Measurements from ENCODE around the gene CPOX. TPM values are rescaled to one million over a fixed set of nuclear protein-coding genes. Genes with fewer than 3 reads are reported as not detected.

Gene CPOX
- total RNA-seq, 1 experiment from 2014 or later = 7.8 TPM

GRCh38 chr3:98577178-98577895 lies 16.1 kb downstream of the CPOX start:
- H3K36me3 ChIP-seq (ENCODE audit: insufficient read depth, low read length) = no peaks in the 10 kb centered on the region
- no peaks in the 10 kb centered on the region for H3K9me3 ChIP-seq (ENCODE audit: low read length)
- H3K9me2 ChIP-seq (replicated peaks; ENCODE audit: insufficient read depth, low read length) = no peaks in the 10 kb centered on the region
- H3K9ac ChIP-seq (ENCODE audit: low read length) = no peak overlapping the region
- H4K20me1 ChIP-seq (ENCODE audit: insufficient read depth, low read depth, low read length) = no peaks in the 10 kb centered on the region
- H3K4me3 ChIP-seq (ENCODE audit: low read length) = no peak overlapping the region
- no peak overlapping the region for H2AFZ ChIP-seq (ENCODE audit: low read length)
- H3K27ac ChIP-seq (ENCODE audit: low read length) = no peak overlapping the region
- DNase-seq = no peak
- no peaks in the 10 kb centered on the region for H3K79me2 ChIP-seq (ENCODE audit: low read length)
- no peaks in the 10 kb centered on the region for H3K4me1 ChIP-seq (ENCODE audit: low read length)
- no peak overlapping the region for H3K4me2 ChIP-seq (ENCODE audit: low read depth, low read length, poor library complexity, severe bottlenecking)
- no peaks in the 10 kb centered on the region for H3K27me3 ChIP-seq (ENCODE audit: low read length)

GRCh38 chr3:98574132-98574531 lies 19.3 kb downstream of the CPOX start:
- no peaks in the 10 kb centered on the region for H3K9me3 ChIP-seq (ENCODE audit: low read length)
- no peaks in the 10 kb centered on the region for H3K79me2 ChIP-seq (ENCODE audit: low read length)
- no peak overlapping the region for H2AFZ ChIP-seq (ENCODE audit: low read length)
- no peak overlapping the region for H3K27ac ChIP-seq (ENCODE audit: low read length)
- no peak for DNase-seq
- H4K20me1 ChIP-seq (ENCODE audit: insufficient read depth, low read depth, low read length) = no peaks in the 10 kb centered on the region
- H3K9ac ChIP-seq (ENCODE audit: low read length) = no peak overlapping the region
- no peaks in the 10 kb centered on the region for H3K36me3 ChIP-seq (ENCODE audit: insufficient read depth, low read length)
- H3K9me2 ChIP-seq (replicated peaks; ENCODE audit: insufficient read depth, low read length) = no peaks in the 10 kb centered on the region
- H3K4me2 ChIP-seq (ENCODE audit: low read depth, low read length, poor library complexity, severe bottlenecking) = no peak overlapping the region
- no peak overlapping the region for H3K4me3 ChIP-seq (ENCODE audit: low read length)
- H3K4me1 ChIP-seq (ENCODE audit: low read length) = no peaks in the 10 kb centered on the region
- H3K27me3 ChIP-seq (ENCODE audit: low read length) = no peaks in the 10 kb centered on the region

GRCh38 chr3:98573181-98573728 lies 20.2 kb downstream of the CPOX start:
- H4K20me1 ChIP-seq (ENCODE audit: insufficient read depth, low read depth, low read length) = no peaks in the 10 kb centered on the region
- no peak overlapping the region for H3K4me3 ChIP-seq (ENCODE audit: low read length)
- no peaks in the 10 kb centered on the region for H3K9me2 ChIP-seq (replicated peaks; ENCODE audit: insufficient read depth, low read length)
- H3K4me2 ChIP-seq (ENCODE audit: low read depth, low read length, poor library complexity, severe bottlenecking) = no peak overlapping the region
- no peaks in the 10 kb centered on the region for H3K27me3 ChIP-seq (ENCODE audit: low read length)
- no peaks in the 10 kb centered on the region for H3K79me2 ChIP-seq (ENCODE audit: low read length)
- peak; percentile 47 for DNase-seq
- H3K9ac ChIP-seq (ENCODE audit: low read length) = no peak overlapping the region
- H2AFZ ChIP-seq (ENCODE audit: low read length) = no peak overlapping the region
- H3K4me1 ChIP-seq (ENCODE audit: low read length) = no peaks in the 10 kb centered on the region
- no peaks in the 10 kb centered on the region for H3K36me3 ChIP-seq (ENCODE audit: insufficient read depth, low read length)
- no peak overlapping the region for H3K27ac ChIP-seq (ENCODE audit: low read length)
- H3K9me3 ChIP-seq (ENCODE audit: low read length) = no peaks in the 10 kb centered on the region

GRCh38 chr3:98568402-98568801 lies 25.0 kb downstream of the CPOX start:
- Histone ChIP-seq H3K4me3 (ENCODE audit: low read length) (no peak overlapping the region), H3K9ac (ENCODE audit: low read length) (no peak overlapping the region), H3K79me2 (ENCODE audit: low read length) (no peaks in the 10 kb centered on the region), H3K27me3 (ENCODE audit: low read length) (no peaks in the 10 kb centered on the region), H4K20me1 (ENCODE audit: insufficient read depth, low read depth, low read length) (no peaks in the 10 kb centered on the region), H3K9me3 (ENCODE audit: low read length) (no peaks in the 10 kb centered on the region), H3K36me3 (ENCODE audit: insufficient read depth, low read length) (no peaks in the 10 kb centered on the region), H3K27ac (ENCODE audit: low read length) (no peak overlapping the region), H2AFZ (ENCODE audit: low read length) (no peak overlapping the region), H3K4me2 (ENCODE audit: low read depth, low read length, poor library complexity, severe bottlenecking) (no peak overlapping the region), H3K9me2 (replicated peaks; ENCODE audit: insufficient read depth, low read length) (no peaks in the 10 kb centered on the region), H3K4me1 (ENCODE audit: low read length) (no peaks in the 10 kb centered on the region)
- DNase-seq = no peak

- Histone ChIP-seq H3K9me2 (replicated peaks; ENCODE audit: insufficient read depth, low read length) (no peaks in the 10 kb centered on the region), H3K27me3 (ENCODE audit: low read length) (no peaks in the 10 kb centered on the region), H3K36me3 (ENCODE audit: insufficient read depth, low read length) (no peaks in the 10 kb centered on the region), H3K27ac (ENCODE audit: low read length) (no peak overlapping the region), H4K20me1 (ENCODE audit: insufficient read depth, low read depth, low read length) (no peaks in the 10 kb centered on the region), H3K4me1 (ENCODE audit: low read length) (no peaks in the 10 kb centered on the region), H3K79me2 (ENCODE audit: low read length) (no peaks in the 10 kb centered on the region), H3K9me3 (ENCODE audit: low read length) (no peaks in the 10 kb centered on the region), H3K4me2 (ENCODE audit: low read depth, low read length, poor library complexity, severe bottlenecking) (no peak overlapping the region), H3K4me3 (ENCODE audit: low read length) (no peak overlapping the region), H2AFZ (ENCODE audit: low read length) (no peak overlapping the region), H3K9ac (ENCODE audit: low read length) (no peak overlapping the region)
- no peak for DNase-seq
Measured at GRCh38 chr3:98567666-98568270, 25.6 kb downstream of the CPOX start.

- Histone ChIP-seq H3K27ac (ENCODE audit: low read length) (no peak overlapping the region), H3K4me3 (ENCODE audit: low read length) (no peak overlapping the region), H3K27me3 (ENCODE audit: low read length) (no peaks in the 10 kb centered on the region), H3K9me3 (ENCODE audit: low read length) (no peaks in the 10 kb centered on the region), H2AFZ (ENCODE audit: low read length) (no peak overlapping the region), H3K4me2 (ENCODE audit: low read depth, low read length, poor library complexity, severe bottlenecking) (no peak overlapping the region), H4K20me1 (ENCODE audit: insufficient read depth, low read depth, low read length) (no peaks in the 10 kb centered on the region), H3K4me1 (ENCODE audit: low read length) (no peaks in the 10 kb centered on the region), H3K9me2 (replicated peaks; ENCODE audit: insufficient read depth, low read length) (no peaks in the 10 kb centered on the region), H3K79me2 (ENCODE audit: low read length) (no peaks in the 10 kb centered on the region), H3K36me3 (ENCODE audit: insufficient read depth, low read length) (no peaks in the 10 kb centered on the region), H3K9ac (ENCODE audit: low read length) (no peak overlapping the region)
- DNase-seq = no peak
Measured at GRCh38 chr3:98565843-98566242, 27.6 kb downstream of the CPOX start.

- Histone ChIP-seq H3K4me3 (ENCODE audit: low read length) (no peak overlapping the region), H3K79me2 (ENCODE audit: low read length) (no peaks in the 10 kb centered on the region), H3K9ac (ENCODE audit: low read length) (no peak overlapping the region)
Measured at GRCh38 chr3:98565237-98565643, 28.2 kb downstream of the CPOX start.

GRCh38 chr3:98564282-98565005 lies 29.0 kb downstream of the CPOX start:
- H3K36me3 ChIP-seq (ENCODE audit: insufficient read depth, low read length) = no peaks in the 10 kb centered on the region
- H3K9me2 ChIP-seq (replicated peaks; ENCODE audit: insufficient read depth, low read length) = no peaks in the 10 kb centered on the region
- no peak overlapping the region for H3K27ac ChIP-seq (ENCODE audit: low read length)
- no peaks in the 10 kb centered on the region for H3K79me2 ChIP-seq (ENCODE audit: low read length)
- no peak overlapping the region for H3K4me3 ChIP-seq (ENCODE audit: low read length)
- H3K9ac ChIP-seq (ENCODE audit: low read length) = no peak overlapping the region
- no peaks in the 10 kb centered on the region for H3K4me1 ChIP-seq (ENCODE audit: low read length)
- DNase-seq = no peak
- no peaks in the 10 kb centered on the region for H3K9me3 ChIP-seq (ENCODE audit: low read length)
- no peak overlapping the region for H2AFZ ChIP-seq (ENCODE audit: low read length)
- no peaks in the 10 kb centered on the region for H4K20me1 ChIP-seq (ENCODE audit: insufficient read depth, low read depth, low read length)
- H3K27me3 ChIP-seq (ENCODE audit: low read length) = no peaks in the 10 kb centered on the region
- no peak overlapping the region for H3K4me2 ChIP-seq (ENCODE audit: low read depth, low read length, poor library complexity, severe bottlenecking)

More at GRCh38 chr3:98565237-98565643, 28.2 kb downstream of the CPOX start:
- H3K27ac ChIP-seq (ENCODE audit: low read length) = no peak overlapping the region
- no peak overlapping the region for H2AFZ ChIP-seq (ENCODE audit: low read length)
- no peaks in the 10 kb centered on the region for H3K36me3 ChIP-seq (ENCODE audit: insufficient read depth, low read length)
- H3K4me2 ChIP-seq (ENCODE audit: low read depth, low read length, poor library complexity, severe bottlenecking) = no peak overlapping the region
- no peaks in the 10 kb centered on the region for H3K9me2 ChIP-seq (replicated peaks; ENCODE audit: insufficient read depth, low read length)
- H3K9me3 ChIP-seq (ENCODE audit: low read length) = no peaks in the 10 kb centered on the region
- no peaks in the 10 kb centered on the region for H3K27me3 ChIP-seq (ENCODE audit: low read length)
- H3K4me1 ChIP-seq (ENCODE audit: low read length) = no peaks in the 10 kb centered on the region
- no peak for DNase-seq
- no peaks in the 10 kb centered on the region for H4K20me1 ChIP-seq (ENCODE audit: insufficient read depth, low read depth, low read length)

Data from Karpas-422 (cell line).